ENCODE results near the gene FBXL16.
"Not testable (repeated sequence)": the region's sequence is repeated elsewhere in the genome, so short reads cannot be mapped to it uniquely, and the experiment has no call there.

Gene FBXL16

DNA sequence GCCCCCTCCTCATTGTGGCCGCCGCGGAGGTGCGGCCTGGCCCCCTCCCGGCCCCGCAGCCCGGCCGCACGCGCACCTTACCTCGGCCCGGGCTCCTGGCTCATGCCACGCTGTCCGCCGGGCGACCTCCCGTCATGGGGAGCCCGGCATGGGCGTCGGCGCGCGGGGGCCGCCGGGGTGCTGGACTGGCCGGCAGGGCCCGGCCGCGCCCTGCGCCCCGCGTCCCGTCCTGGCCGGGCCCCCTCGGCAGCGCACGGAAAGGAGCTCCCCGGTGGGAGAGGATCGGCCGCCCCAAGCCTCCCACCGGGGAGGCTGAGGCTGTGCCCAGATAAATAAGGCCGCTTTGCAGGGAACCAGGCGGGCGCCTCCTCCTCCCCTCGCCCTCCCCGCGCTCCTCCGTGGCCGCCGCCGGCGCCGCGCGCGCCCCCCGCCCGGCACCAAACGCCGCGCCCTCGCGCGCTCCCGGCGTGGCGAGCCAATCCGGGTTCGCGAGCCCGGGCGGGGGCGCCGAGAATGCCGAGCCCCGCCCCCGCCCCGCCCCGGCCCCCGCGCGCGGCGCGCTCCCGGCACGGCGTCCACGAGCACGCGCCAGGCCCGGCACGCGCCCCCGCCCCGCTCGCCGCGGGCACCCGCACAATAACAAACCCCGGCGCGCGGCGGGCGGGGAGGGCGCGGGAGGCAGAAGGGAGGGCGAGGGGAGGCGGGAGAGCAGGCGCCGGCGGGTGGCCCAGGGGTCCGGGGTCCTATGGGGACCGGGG, at the start of gene FBXL16:
Gene FBXL16 (minus strand): TSS at position 371 of the 758 bp plus-strand sequence. CDS start 8,396 bp downstream, outside the sequence.
- no peak for DNase-seq (ENCODE audit: low read depth)

GRCh38 chr16:754656-755055, 49.1 kb upstream of the FBXL16 start:
- no peak for DNase-seq (ENCODE audit: low read depth)

- not testable (repeated sequence) for DNase-seq (ENCODE audit: low read depth)
Measured at GRCh38 chr16:754121-754607, 48.6 kb upstream of the FBXL16 start.

- DNase-seq (ENCODE audit: low read depth), result no peak
Measured at GRCh38 chr16:752007-752312, 46.4 kb upstream of the FBXL16 start.

DNA sequence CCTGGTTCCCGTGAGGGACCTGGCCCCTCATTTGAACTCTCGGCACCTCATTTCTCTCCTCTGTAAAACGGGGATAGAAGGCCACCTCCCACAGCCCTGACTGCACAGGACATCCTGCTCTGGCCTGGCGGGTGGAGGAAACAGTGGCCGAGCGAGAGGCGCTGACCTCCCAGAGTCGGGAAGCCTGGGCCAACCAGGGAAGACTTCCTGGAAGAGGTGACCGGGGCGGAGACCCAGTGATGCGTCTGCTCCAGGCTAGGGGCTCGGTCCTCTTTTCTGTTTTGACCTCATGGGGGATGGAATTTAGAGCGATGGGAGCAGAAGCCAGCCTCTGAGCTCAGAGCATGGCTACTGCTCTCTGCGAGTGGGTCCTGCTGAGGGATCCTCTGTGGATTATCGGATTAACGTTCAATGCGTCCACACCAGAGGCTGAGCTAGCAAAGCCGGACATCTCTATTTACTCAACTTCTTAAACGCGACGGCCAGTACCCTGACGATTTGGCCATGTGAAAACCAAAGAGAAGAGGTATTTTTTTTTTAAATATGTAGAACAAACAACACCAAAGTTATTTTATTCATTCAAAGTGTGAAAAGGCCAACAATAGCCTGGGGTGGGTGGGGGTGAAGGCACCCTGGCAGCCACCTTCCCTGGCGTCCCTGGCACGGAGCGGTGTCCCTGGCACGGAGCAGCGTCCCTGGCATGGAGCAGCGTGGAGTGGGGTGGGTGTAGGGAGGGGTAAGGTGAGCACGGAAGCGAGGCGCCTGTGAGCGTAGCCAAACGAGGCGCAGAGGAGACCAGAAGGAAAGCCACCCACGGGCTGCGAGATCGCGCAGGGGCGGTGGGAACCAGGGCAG, 45.8 kb upstream of the FBXL16 start:
- DNase-seq (ENCODE audit: low read depth), result no peak

- DNase-seq (ENCODE audit: low read depth), result no peak
Measured at GRCh38 chr16:750485-750884, 44.9 kb upstream of the FBXL16 start.

- DNase-seq (ENCODE audit: low read depth), result peak; percentile 88
Measured at GRCh38 chr16:749010-749409, 43.4 kb upstream of the FBXL16 start.

DNA sequence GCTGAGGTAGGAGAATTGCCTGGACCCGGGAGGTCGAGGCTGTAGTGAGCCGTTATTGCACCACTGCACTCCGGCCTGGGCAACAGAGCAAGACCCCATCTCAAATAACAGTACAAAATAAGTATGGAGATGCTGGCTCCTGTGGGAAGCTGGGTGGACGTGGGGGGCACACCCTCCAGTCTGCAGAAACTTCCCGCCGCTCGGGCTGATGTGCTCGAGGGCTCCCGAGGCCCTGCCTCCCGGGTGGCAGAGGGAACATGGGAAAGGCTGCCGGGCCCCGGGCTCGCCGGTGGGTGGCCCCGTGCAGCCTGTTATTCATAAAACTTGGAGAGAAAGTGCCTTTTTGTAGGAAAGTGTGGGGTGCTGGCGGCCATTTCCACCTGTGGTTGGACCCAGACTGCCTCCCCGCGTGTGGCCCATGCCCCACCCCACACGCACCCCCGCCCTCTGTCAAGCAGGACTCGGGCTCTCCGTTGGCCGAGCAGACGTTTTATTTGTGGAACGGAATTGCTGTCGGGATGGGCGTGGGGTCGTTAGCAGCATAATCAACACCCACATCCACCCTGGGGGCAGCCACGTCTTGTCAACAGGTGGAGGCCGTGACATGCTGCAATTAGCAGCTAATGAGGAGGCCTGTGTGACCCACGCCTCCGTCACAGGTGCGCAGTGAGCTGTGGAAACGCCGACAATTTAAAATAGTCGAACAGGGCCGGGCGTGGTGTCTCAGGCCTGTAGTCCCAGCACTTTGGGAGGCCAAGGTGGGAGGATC, 42.6 kb upstream of the FBXL16 start:
- no peak for DNase-seq (ENCODE audit: low read depth)

DNA sequence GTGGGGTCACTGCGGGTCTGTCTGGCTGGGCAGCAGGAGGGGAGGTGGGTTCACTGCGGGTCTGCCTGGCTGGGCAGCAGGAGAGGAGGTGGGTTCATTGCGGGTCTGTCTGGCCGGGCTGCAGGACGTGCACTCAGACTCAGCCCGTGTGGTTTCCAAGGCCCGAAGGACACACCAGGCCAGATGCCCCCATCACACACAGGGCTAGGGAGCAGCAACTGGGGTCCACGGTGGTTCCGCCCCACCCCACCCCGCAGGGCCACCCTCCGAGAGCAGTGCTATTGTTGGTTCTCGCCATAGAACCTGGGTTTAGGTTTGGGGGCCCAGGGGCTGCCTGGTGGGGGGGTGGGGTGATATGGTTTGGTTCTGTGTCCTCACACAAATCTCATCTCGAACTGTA, 41.0 kb upstream of the FBXL16 start:
- DNase-seq (ENCODE audit: low read depth), result no peak

DNA sequence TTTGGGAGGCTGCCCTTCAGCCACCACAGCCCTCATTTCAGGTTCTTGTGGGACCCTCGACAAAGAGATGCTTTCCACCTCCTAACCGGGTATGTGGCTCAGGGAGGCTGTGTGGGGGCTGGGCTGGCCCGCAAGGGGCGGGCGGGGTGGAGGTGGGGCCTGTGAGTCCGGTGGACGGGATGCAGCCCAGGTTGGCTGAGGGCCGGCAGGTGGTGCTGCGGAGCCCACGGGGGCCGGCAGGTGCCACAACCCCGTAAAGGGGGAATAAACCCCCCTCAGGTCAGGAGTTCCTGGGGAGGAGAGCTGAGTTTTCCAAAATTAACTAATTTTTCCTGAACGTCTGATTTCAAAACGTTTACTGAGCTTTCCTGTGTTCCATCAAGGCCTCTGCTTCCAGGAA, 40.1 kb upstream of the FBXL16 start:
- DNase-seq (ENCODE audit: low read depth), result no peak

DNA sequence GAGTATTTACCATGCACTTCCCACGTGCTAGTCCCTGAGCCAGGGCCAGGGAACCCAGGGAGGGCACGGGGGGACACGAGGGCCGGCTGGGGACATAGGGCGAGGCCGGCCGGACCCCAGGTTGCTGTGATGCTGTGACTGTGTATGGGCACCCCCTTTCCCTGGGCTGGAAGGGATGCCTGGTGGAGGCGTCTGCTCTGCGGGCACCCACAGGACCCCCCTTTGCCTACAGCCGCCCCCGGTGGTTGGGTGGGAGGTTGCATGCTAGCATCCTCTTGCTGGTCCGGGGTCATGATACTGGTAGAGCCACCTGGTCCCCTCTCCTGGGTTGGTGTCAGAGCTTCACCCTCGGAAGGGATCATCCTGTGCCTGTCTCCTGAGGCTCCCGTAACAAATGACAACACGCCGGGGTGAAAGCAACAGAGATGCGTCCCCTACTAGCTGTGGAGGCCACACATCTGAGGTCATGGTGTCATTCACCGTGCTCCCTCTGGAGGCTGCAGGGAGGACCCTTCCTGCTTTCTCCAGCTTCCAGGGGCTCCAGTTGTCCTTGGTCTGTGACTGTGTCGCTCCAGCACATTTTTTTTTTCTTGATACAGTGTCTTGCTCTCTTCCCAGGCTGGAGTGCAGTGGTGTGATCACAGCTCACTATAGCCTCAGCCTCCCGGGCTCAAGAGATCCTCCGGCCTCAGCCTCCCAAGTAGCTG, 38.3 kb upstream of the FBXL16 start:
- DNase-seq (ENCODE audit: low read depth), result no peak

GRCh38 chr16:742894-743293, 37.3 kb upstream of the FBXL16 start:
- not testable (repeated sequence) for DNase-seq (ENCODE audit: low read depth)

DNA sequence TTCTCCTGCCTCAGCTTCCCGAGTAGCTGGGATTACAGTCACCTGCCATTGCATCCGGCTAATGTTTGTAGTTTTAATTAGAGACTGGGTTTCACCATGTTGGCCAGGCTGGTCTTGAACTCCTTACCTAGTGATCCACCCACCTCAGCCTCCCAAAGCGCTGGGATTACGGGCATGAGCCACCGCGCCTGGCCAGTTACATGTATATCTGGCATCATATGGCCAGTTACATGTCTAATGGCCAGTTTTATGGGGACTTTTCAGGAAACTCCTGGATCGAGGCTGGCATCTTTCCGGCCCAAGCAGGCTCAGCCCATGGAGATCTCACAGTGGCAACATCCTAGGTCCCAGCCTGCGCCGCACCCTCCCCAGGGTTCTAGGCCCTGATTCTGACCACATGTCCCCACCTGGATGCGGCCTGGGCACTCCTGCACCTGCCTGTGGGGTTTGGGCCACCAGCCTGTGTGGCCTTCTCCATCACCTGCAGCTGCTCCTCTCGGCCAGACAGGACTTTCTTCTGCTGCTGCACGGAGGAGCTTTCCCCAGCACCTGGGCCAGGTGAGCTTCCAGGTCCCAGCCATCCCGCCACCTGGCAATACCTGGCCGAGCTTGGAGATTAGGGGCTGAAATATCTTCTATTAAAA, 36.5 kb upstream of the FBXL16 start:
- DNase-seq (ENCODE audit: low read depth), result no peak

DNA sequence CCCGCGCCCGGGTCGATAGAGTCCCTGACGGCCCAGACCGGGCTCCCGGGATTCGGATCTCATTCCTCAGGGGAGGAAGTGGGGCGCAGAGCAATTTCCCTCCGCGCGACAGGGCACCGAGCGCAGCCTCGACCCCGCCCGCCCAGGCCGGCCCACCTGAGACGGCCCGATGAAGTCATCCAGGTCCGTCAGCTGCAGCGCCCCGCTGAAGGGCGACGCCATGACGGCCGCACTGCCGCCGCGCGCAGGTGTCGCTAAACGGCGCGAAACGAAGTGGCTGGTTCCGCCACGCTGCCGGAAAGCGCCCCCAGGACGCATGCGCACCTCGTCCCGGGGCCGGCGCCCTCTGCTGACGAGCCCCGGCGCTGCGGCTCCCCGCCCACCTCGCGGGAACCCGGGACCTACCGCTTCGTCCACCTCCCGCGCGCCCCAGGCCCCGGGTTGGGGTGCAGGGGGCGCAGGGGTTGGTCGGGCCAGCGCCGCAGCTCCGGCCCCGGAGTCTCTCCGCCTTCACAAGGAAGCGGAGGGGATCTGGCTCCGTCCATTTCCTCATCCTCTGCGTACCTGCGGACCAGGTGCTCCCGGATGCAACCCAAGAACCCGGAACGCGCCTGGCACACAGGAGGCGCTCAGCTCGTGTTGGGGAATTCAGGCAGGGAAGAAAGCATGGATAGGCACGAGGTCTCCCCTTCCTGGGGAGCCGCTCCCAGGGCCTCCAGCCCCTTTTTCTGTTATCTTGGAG, 35.3 kb upstream of the FBXL16 start, which contains the start of gene CIAO3:
Gene CIAO3 (minus strand): TSS at position 234 of the 742 bp plus-strand sequence. CDS start 12 bp downstream, at position 222.
- peak; percentile 34 for DNase-seq (ENCODE audit: low read depth)

DNA sequence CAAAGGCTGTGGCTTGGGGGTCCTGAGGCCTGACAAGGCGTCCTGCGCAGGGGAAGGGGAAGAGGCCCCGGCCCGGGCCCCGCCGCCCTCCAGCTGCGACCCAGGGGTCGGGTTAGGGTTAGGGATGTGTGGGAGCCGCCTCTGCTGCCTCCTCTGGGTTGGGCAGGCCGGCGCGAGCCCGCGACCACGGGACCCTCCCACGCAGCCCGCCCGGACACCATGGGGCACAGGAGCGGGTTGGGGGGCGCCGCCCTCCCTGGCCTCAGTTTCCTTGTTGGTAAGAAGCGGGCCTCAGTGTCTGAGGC, 34.8 kb upstream of the FBXL16 start:
- no peak for DNase-seq (ENCODE audit: low read depth)

DNA sequence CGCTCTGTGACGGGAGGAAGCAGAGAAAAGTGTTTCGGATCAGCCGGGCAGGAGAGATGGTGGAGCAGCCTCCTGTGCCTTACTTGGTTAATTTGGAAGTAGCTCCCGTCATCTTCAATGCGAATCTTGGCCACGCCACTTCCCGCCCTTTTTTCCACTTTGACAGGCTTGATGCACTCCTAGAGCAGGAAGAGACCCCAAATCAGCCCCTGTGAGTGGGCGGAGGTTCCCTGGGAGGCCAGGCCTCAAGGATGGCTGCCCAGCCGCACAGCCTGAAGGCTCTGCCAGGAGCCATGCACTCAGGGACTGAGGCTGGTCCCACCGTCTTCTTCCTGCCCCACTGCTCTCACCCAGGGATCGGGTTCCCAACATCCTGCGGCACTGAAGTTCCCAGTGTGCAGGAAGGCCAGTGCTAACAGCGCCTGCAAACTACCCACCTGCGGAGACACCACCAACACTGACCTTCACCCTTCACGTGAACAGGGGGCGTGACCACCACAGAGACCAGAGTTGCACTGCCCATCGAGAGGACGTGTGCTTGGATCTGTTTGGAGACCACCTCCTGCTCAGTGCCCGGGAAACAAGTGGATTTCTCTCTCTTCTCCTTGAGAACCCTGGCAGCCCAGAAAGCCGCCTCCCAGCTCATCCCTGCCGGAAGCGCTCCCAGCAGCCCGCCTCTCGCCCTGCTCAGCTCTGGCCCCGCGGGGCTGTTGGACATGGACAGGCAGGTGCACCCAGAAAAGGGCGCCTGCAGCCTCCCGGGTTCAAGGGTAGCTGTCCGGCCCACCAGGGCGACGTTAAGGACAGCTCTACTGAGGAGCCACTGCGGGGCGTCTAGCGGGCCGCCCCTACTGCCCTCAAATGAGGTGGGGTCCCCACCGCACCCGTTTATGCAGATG, 34.2 kb upstream of the FBXL16 start:
- DNase-seq (ENCODE audit: low read depth), result no peak

- no peak for DNase-seq (ENCODE audit: low read depth)
Measured at GRCh38 chr16:736936-737481, 31.4 kb upstream of the FBXL16 start.

GRCh38 chr16:735982-736453, 30.4 kb upstream of the FBXL16 start:
- no peak for DNase-seq (ENCODE audit: low read depth)
